ENCODE measurements around the gene NTSR2.

Gene NTSR2

DNA sequence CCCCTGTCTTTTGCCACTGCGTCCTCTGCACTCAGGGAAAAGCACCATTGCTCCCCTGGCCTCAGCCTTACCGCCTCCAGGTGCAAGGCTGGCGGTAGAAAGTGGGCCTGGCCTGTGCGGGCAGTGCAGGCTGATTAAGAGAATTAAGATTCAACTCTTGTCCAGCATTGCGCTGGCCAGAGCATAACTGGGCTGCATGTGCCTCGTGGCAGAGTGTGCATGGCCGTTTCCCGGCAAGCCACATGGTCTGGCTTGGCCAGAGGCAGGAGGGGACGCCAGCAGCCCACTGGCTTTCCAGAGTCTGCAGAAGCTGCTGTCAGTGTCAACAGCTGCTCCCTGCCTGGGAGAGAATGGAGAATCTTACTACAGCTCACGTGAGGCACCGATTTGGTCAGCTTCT is 12.3 kb downstream of the NTSR2 start:
- no peak for DNase-seq (ENCODE audit: low read depth)

DNA sequence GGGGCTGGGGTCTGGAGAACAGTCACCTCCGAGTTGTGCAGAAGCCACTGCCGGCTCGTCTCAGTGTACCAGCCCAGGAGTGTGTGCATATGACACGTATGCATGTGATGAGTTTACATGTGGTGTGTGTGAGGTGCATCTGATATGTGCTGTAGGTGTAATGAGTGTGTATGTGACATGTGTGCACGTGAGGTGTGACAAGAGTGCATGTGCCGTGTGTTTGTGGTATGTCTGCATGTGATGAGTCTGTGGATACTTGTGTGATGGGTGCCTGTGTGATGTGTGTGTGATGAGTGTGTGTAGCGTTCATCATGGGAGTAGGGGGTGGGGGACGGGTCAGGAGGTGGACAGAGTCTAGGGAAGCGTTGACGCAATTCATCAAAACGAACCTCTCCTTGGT is 12.8 kb downstream of the NTSR2 start:
- DNase-seq (ENCODE audit: low read depth), result no peak

DNA sequence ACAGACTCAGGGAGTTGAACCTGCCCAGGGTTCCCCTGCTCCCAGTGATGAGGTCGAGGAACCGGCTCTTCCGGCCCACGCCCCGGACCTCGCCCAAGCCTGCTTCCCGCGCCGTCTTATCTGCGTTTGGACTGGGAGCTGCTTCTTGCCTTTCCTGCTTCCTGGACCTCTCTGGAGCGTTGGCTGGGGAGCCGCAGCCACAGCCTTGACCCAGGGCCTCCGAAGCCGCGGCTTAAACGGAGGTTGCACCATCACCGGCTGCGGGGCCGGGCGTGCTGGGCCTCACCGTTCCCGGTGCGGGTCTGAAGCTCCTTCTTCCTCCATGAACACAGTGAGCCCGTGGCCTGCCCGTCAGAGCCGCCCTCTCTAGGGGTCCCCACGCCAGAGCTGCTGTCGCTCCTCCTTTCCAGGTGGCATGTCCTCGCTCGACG is 13.3 kb downstream of the NTSR2 start:
- DNase-seq (ENCODE audit: low read depth), result no peak

DNA sequence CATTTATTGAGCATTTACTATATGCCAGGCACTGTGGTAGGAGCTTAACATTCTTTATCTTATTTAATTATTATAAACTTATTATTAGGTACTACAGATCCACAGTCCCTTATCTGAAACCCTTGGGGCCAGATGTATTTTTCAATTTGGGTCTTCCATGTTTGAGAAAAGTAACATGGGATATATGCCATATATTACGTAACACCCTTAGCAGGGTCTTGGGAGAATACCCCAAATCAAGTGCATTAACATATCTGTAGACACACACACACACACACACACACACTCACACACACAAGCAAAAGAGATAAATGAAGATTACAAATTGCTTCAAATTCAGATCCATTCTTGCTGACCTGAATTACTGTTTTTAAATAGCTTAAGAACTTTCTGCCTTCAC is 13.7 kb downstream of the NTSR2 start:
- no peak for DNase-seq (ENCODE audit: low read depth)

DNA sequence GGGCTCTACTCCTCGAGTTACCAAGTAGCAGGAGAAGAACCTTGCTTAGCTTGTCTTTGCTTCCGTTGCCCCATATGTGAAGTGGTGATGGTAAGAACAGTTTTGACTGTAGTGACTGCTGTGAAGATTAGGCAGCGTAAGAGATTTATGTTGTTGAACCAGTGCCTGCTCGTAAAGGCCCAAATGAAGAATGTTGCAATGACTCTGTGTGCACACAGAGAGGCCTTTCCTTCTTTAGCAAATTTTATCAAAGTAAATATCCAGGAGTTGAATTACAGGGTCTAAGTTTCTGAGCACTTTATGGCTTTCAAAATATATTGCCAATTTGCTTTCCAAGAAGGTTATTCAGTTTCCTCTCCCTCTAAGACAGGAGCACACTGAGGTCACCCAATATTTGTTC is 14.5 kb downstream of the NTSR2 start:
- no peak for DNase-seq (ENCODE audit: low read depth)

DNA sequence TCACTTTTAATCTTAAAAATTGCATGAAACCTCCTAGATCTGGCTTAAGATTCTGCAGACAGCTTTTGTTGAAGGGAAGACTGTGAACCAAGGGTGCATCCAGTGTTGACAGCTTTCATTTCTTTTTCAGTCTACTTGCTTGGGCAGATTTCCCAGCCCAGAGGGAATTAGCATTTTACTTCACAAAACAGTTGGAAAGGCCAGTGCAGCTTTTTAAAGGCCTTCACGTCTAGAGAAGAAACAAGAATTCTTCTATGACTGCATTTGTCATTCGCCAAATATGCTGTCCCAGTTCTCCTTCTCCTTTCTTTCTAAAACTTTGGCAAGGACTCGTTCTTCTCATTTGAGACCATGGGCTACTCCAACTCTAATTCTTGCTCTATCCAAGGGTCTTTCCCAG is 17.4 kb downstream of the NTSR2 start:
- DNase-seq (ENCODE audit: low read depth), result no peak

DNA sequence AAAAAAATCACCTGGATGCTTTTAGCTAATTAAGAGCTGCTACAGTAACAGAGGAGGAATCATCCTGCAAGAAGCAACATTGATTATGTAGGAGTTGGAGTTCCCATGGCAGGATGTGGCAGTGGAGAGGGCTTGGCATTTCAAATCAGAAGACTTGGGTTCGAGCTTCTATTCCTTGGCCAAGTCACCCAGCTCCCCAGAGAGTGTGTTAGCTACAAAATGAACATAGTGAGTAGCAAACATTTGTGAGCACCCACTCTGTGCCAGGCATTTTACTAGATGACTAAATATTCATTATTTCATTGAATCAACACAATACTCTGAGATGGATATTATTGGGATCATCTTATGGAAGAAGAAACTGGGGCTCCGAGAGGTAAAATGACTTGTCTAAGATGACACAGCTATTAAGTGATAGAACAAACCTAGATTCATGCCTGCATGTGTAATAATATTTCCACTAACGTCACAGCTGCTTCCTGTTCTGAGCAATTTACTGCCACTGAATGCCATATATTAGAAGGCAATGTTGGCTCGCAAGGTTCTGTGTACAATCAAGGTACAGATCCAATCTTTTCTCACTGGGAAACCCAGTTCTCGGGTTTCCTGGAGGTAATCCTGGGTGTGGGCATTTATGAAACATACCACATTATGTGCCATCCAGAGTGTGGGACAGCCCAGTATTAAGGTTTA is 18.0 kb downstream of the NTSR2 start:
- no peak for DNase-seq (ENCODE audit: low read depth)

DNA sequence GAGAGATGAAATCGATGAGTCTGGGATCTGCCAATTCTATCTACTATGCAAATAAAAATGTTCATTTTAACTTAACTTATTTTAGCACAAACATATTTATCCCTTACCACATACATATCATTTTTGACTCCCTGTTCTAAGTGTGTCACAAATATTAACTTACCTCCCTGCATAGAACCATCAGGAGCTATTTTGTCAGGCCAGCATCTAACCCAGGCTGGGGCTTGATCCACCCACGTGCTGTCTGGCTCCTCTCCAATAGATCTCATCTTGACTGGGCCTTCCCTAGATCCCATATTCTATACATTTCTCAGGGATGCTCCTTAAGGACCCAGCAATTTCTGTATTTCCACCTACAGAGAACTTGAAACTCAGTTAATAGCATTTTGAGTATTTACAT is 20.9 kb downstream of the NTSR2 start:
- no peak for DNase-seq (ENCODE audit: low read depth)

DNA sequence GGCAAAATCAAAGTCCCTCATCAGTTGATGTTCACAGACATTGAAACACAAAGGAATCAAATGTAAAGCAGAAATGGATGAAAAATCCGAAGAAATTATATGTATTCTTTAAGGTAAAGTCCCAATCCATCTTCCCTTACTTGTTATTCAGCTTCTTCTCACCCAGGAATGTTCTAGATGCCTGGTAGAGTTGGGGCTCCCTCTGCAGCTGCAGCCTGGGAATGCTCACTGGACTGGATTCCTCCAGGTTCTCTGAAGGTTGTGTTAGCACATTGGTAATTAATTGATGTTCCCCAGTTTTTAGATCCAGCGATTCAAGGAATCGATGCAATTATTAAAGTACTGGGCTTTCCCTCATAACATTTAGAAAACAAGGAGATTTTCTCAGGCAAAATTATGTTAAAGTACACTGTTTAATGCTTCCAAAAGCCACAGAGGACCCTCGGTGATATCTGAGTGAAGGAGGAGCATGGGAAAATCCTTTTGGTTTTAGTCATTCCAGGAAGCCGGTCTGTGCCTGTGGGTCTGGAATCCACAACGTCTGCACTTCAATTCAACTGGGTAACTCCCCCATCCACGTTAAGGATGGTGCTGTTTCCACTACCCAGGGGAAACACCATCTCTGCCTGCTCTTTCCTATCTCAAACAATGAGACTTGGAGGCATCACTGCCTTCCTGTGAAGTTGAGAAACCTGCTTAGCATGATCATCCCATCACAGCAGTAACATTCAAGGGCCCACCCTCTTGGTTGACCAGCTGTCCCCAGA is 22.0 kb downstream of the NTSR2 start:
- DNase-seq (ENCODE audit: low read depth), result no peak

DNA sequence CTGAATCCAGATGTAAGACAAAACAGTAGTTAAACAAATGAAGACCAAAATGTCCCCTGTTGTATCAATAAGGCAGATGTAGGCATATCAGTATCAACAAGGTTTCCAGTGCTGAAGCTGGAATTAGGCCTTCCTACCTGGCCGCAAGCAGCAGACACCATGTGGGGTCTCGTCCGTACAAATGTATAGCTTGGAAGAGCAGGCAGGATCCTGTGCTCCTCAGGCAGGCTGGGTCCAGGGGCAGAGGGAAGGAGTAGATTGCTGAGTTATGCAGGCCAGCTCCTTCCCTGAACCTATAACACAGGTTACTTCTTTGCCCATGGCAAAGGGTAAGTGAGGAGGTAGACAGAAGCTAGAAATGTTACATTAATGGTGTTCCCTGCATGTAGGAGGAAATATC is 23.5 kb downstream of the NTSR2 start:
- no peak for DNase-seq (ENCODE audit: low read depth)

DNA sequence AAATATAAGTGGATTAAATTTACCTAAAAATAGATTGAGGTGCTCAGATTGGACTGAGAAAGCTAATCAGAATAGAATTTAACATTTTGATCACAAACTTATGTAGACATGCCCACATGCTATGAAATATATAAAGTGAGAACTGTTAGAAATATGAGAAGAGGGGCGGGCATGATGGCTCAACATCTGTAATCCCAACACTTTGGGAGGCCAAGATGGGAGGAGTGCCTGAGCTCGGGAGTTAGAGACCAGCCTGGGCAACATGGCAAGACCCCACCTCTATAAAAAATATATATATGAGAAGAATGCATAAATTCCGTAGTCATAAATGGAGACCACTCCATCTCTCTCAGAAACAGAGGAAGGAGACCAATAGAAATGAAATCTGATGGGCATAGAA is 25.7 kb downstream of the NTSR2 start:
- DNase-seq (ENCODE audit: low read depth), result no peak

DNA sequence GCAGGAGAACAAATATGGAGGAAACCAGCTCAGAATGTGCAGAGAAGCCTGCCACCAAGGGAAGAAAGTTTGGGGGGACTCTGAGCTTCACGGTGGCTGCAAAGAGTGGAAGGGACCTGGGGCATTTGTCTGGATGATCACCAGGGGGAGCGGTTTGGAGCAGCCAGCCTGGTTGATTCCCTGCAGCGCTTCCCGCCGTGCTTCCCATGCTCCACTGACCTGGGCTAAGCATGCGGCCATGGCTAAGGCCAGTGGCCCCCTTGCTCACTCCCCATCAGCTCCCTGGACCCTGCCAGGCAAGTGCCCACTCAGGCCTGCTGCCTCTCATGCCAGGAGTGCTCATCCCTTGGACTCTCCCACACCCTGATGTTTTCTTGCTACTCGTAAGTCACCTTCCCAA is 27.0 kb downstream of the NTSR2 start:
- DNase-seq (ENCODE audit: low read depth), result no peak

DNA sequence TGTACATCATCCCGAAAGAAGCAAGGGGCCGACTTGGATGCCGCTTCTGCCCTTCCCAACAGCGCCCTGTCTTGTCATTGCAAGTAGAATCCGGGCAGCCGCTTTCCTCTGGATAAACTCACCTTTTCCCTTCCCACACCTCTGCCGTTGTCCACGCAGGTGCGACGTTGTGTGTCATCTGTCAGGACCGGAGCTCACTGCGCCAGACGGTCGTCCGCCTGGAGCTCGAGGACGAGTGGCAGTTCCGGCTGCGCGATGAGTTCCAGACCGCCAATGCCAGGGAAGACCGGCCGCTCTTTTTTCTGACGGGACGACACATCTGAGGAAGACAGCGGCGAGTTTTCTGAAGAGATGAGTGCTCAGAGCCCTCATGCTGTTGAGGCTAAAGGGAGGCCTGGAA is 29.9 kb downstream of the NTSR2 start:
- no peak for DNase-seq (ENCODE audit: low read depth)

DNA sequence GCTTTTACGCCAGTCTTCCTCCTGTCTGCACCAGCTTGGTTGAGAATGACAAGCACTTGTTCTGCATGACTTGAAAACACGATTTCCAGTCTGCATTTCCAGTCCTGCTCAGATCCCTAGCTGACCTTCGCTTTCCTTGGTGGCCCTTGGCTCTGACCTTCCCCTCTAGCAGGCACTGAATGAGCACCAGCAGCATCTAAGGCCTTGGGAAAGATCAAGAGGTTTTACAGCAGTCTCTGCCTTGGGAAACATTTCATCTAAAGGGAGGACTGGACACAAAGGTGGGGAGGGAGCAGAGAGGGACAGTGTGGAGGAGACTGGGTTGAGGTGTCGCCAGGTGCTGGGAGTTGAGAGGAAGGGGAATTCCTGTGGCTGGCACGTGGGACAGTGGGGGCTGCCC is 30.5 kb downstream of the NTSR2 start:
- no peak for DNase-seq (ENCODE audit: low read depth)

DNA sequence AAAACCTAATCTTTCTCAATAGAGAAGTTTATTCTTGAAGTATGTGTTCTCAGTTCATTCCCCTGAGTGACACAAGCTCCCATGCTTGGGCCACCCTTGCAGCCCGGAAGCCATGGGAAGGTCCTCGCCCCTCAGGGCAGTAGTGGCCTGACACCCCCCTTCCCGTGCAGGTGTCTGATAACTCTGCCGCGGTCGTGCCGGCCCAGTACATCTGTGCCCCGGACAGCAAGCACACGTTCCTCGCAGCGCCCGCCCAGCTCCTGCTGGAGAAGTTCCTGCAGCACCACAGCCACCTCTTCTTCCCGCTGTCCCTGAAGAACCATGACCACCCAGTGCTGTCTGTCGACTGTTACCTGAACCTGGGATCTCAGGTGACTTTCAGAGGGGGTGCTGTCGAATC is 32.4 kb downstream of the NTSR2 start:
- no peak for DNase-seq (ENCODE audit: low read depth)

DNA sequence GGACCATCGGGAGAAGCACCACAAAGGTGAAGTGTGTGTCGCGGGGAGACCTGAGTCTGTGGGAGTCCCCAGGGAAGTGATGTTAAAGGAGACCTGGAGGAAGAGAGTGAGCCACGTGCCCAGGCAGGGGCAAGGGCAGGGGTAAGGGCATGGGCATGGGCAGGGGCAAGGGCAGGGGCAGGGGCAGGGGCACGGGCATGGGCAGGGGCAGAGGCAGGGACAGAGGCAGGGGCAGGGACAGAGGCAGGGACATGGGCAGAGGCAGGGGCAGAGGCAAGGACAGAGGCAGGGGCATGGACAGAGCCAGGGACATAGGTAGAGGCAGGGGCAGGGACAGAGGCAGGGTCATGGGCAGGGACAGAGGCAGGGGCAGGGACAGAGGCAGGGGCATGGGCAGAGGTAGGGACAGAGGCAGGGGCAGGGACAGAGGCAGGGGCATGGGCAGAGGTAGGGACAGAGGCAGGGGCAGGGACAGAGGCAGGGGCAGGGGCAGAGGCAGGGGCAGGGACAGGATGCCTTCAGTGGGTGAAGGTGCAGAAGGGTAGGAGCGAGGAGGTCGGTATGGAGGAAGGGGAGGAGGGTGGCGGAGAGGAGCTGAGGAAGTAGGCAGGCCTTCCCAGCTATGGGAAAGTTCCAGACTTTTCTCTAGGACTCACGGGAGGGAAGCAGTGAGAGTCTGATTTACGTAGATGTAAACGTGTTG is 33.3 kb downstream of the NTSR2 start:
- DNase-seq (ENCODE audit: low read depth), result no peak

DNA sequence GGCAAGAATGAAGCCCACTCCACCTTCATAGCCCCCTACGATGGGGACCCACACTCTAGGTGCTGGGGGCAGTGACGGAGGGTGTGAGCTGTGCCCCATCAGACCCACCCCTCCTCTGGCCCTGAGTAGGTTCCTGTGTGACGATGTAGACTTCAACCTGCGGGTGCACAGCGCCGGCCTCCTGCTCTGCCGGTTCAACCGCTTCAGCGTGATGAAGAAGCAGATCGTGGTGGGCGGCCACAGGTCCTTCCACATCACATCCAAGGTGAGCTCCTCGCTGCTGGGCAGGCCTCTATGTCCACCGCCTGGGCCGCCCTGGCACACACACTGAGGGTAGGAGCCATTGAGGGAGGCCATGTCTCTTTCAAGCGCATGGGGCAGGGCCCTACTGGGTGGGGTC is 34.9 kb downstream of the NTSR2 start:
- no peak for DNase-seq (ENCODE audit: low read depth)

DNA sequence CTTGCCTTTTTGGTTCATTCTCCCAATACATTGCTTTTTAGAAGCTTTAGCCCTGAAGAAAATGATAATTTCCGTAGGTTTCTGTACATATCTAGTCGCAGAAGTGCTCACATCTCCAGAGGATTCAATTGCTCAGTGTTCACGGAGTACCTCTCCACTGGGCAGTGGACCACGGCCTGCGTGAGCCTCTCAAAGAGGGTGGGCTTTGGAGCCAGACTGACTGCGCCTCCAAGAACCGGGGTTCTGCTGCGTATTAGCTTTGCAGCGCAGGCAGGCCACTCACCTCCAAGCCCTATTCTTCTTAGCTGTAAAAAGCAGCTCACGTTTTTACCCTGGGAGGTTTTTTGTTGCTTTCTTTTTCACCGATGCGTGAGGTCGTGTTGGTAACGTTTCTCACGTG is 35.4 kb downstream of the NTSR2 start:
- DNase-seq (ENCODE audit: low read depth), result no peak

DNA sequence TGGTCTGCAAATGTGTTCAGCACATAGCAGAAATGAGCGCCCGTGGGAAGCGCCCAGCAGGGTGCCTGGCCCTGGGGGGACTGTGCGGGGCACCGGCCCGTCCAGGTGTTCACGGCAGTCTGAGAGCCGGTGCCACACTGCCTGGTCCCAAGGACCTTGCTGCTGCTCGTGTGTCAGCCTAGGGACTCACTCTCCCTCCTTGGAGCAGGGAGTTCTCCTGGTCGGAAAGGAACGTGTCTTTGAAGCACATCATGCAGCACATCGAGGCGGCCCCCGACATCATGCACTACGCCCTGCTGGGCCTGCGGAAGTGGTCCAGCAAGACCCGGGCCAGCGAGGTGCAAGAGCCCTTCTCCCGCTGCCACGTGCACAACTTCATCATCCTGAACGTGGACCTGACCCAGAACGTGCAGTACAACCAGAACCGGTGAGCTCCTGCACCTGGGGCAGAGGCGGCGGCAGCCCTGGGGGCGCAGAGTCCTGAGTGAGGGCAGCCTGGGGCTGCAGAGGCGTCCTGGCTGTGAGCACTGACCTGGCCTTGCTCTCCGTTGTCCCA is 36.0 kb downstream of the NTSR2 start:
- no peak for DNase-seq (ENCODE audit: low read depth)

DNA sequence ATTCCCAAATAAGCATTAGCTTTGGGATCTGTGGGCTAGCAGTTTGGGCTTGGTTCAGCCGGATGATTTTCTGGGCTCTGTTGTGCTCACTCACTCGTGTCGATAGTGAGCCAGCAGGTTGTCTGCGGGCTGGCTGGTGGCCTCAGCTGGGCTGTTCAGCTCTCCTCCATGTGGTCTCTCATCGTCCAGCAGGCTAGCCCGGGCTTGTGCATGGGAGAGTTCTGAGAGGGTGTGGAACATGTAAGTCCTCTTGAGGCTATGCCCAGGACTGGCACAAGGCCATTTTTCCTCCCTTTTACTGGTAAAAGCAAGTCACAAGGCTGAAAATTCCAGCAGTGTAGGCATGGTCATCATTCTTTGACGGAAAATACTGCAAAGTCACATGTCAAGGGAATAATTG is 38.5 kb downstream of the NTSR2 start:
- no peak for DNase-seq (ENCODE audit: low read depth)

DNA sequence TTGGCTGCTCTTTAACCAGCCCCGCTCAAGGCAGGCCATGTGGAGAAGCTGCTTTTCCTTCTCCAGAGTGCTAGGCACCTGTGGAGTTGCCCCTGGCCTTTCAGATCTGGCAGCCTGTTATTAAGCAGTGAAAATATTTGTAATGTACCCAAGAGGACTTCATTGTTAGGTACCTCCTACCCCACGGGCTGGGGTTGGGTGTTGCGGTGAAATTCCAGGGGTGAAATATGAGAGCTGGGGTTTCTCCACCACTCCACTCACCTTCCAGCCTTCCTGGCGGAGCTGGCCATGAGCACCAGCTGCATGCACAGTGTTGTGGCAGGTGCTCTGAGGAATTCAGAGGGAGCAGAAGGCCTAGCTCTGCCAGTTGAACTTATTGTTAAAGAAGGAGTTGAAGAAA is 39.1 kb downstream of the NTSR2 start:
- no peak for DNase-seq (ENCODE audit: low read depth)

DNA sequence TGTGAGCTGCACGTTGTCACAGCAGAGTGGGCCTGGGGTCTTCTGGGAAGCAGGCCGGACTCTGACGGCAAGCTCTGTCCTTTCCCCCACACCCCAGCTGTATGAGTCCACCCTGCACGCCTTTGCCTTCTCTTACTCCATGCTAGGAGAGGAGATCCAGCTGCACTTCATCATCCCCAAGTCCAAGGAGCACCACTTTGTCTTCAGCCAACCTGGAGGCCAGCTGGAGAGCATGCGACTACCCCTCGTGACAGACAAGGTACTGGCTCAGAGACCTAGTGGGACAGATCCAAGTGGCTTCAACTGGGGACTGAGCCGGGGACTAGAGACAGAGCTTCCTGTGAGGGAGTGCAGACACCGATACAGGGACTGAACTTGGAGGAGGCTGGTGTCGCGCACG is 40.1 kb downstream of the NTSR2 start:
- DNase-seq (ENCODE audit: low read depth), result no peak

DNA sequence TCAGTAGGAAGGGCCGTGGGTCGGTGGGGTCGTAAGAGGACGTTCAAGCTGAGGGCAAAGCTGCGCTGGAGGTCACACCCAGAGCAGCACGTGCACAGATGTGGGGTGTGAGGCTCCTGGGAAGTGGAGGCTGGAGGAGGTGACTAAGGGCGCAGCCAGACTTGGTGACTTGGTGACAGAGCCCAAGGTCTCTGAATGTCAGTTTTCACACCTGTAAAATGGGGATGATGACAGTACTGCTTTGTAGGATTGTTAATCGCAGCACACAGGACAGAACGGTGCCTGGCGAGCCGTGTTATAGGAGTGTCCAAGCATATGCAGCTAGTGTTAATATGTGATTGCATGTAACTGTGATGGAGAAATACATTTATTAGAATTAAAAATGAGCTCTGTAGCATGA is 40.8 kb downstream of the NTSR2 start:
- DNase-seq (ENCODE audit: low read depth), result no peak

Data from HS-5 (cell line).